Thoracic aorta endothelial cell (primary cell): ENCODE results near the gene SRXN1. TPM values are rescaled to one million over a fixed set of nuclear protein-coding genes. Genes with fewer than 3 reads are reported as not detected.

ENCODE experiments used
- total RNA-seq: library from RNA; depleted of rRNA; stranded (reverse); fragments of >200 nt; gene quantifications from 2 replicates; pipeline ENCODE4 v1.2.3, GENCODE V29; 2012

Gene SRXN1
- total RNA-seq = 38.2 and 46.2 TPM in 2 replicates

GRCh38 chr20:653110-653589 is at the start of gene SRXN1:
TSS of gene SRXN1 (minus strand) at chr20:653200. CDS start at chr20:653185, 15 bp downstream.

GRCh38 chr20:675453-676314 is 22.7 kb upstream of the SRXN1 start, which contains the start of gene SCRT2:
TSS of gene SCRT2 (minus strand) at chr20:675802. CDS start at chr20:675601, 201 bp downstream.

DNA sequence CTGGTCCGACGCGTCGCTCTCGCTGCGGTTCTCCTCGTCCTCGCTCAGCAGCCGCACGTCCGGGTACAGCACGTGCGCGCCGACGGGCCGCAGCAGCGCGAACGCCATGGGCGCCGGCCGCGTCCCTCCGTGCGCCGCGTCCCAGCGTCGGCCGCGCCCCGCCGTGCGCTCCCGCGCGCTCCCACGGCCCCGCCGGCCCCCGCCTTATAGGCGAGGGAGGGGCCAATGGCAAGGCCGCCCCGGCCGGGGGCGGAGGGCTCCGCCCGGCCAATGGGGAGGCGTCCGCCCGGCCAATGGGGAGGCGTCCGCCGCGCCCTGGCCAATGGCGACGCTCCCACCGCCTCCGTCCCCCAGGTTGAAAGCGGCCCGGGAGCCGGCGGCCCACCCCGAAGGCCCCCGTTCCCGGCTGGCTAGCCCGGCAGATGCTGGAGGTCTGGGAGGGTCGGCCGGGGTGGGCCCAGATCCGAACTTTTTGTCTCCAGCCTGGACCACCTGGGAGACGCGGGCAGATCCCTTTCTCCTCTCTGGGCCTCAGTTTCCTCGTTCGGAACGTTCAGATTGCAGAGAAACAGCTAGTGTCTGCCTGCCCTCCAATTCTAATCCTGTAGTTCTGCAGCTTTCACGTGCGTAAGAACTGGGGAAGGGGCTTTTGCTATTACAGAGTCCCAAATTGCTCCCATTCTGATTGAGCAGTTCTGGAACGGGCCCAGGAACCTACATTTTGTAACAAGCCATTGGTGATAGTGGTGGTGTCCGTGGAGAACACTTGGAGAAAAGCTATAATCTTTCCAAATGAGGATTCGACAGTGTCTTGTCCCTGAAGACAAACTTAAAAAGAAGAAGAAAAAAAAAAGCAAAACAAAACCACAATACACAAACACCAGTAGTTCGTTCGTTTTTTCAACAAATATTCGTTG is 42.6 kb downstream of the SRXN1 start, which contains the start of gene TCF15:
Gene TCF15 (minus strand): TSS at position 180 of the 917 bp plus-strand sequence. CDS start 72 bp downstream, at position 108.

Other genes with a start within 250 kb of the SRXN1 start
- 55.2 and 62.1 TPM in 2 replicates for gene RBCK1, start 244.9 kb downstream of the SRXN1 start, total RNA-seq
- 27.4 and 28.3 TPM in 2 replicates for gene TBC1D20, start 190.7 kb downstream of the SRXN1 start, total RNA-seq
- 203 and 263 TPM in 2 replicates for gene CSNK2A1, start 109.4 kb downstream of the SRXN1 start, total RNA-seq
- 0.13 and 0.14 TPM in 2 replicates for gene TCF15, start 42.9 kb downstream of the SRXN1 start, total RNA-seq
- not detected in 2 replicates for gene SCRT2, start 22.6 kb upstream of the SRXN1 start, total RNA-seq
- gene SLC52A3, start 115.3 kb upstream of the SRXN1 start, total RNA-seq = 0.07 TPM in 1 of 2 replicates, not detected in the other
- gene FAM110A, start 180.5 kb upstream of the SRXN1 start, total RNA-seq = 4.4 and 4.5 TPM in 2 replicates